H9 (cell line): ENCODE results near the gene SRPK3. TPM values are rescaled to one million over a fixed set of nuclear protein-coding genes. Genes with fewer than 3 reads are reported as not detected.

Experiments used
- DNase-seq: peaks from one replicate; pipeline ENCODE4 v3.0.0-alpha.2; 2017
- H2AFZ ChIP-seq: one replicate; pipeline ENCODE4 v1.6.1; 2013; ENCODE audit warnings: mild to moderate bottlenecking, low read length, control low read depth, moderate library complexity
- H2AK5ac ChIP-seq: 2 replicates; pipeline ENCODE4 v1.6.1; 2013; ENCODE audit warnings: low read length, control low read depth, mixed read lengths; ENCODE audit not compliant: insufficient read length
- H2BK120ac ChIP-seq: one replicate; pipeline ENCODE4 v1.6.1; 2013; ENCODE audit warnings: low read depth, mild to moderate bottlenecking, low read length, control low read depth, inconsistent platforms; ENCODE audit not compliant: poor library complexity, severe bottlenecking
- H2BK12ac ChIP-seq: 2 replicates; pipeline ENCODE4 v1.6.1; 2013; ENCODE audit warnings: low read length, control low read depth, mixed read lengths, low read depth; ENCODE audit not compliant: insufficient read length
- H2BK15ac ChIP-seq: 2 replicates; pipeline ENCODE4 v1.6.1; 2013; ENCODE audit warnings: low read depth, low read length, control low read depth
- H2BK20ac ChIP-seq: one replicate; pipeline ENCODE4 v1.6.1; 2013; ENCODE audit warnings: low read depth, mild to moderate bottlenecking, low read length, control low read depth, inconsistent platforms; ENCODE audit not compliant: poor library complexity, severe bottlenecking
- H2BK5ac ChIP-seq: 2 replicates; pipeline ENCODE4 v1.6.1; 2013; ENCODE audit warnings: low read length, control low read depth, mixed read lengths; ENCODE audit not compliant: insufficient read length
- H3K14ac ChIP-seq: 2 replicates; pipeline ENCODE4 v1.6.1; 2013; ENCODE audit warnings: low read length, control low read depth; ENCODE audit not compliant: insufficient read depth
- H3K18ac ChIP-seq: 2 replicates; pipeline ENCODE4 v1.6.1; 2013; ENCODE audit warnings: low read depth, mild to moderate bottlenecking, mixed read lengths, low read length, control low read depth; ENCODE audit not compliant: insufficient read length
- H3K23ac ChIP-seq: 2 replicates; pipeline ENCODE4 v1.6.1; 2013; ENCODE audit warnings: low read length, control low read depth, mixed read lengths, low read depth; ENCODE audit not compliant: insufficient read length
- H3K23me2 ChIP-seq: 2 replicates; pipeline ENCODE4 v1.6.1; 2013; ENCODE audit warnings: low read depth, mild to moderate bottlenecking, mixed read lengths, low read length, control low read depth; ENCODE audit not compliant: insufficient read length, poor library complexity, severe bottlenecking
- H3K27ac ChIP-seq: 2 replicates; pipeline ENCODE4 v1.5.1; 2013; ENCODE audit warnings: low read length, control low read depth, mixed read lengths, low read depth; ENCODE audit not compliant: insufficient read length
- H3K27me3 ChIP-seq: 2 replicates; pipeline ENCODE4 v1.6.1; 2013; ENCODE audit warnings: low read length, control low read depth, inconsistent platforms; ENCODE audit not compliant: insufficient read depth
- H3K4ac ChIP-seq: 2 replicates; pipeline ENCODE4 v1.6.1; 2013; ENCODE audit warnings: low read depth, mild to moderate bottlenecking, control low read depth, inconsistent platforms, low read length, moderate library complexity
- H3K4me1 ChIP-seq: 2 replicates; pipeline ENCODE4 v1.6.1; 2013; ENCODE audit warnings: low read length, control low read depth, inconsistent platforms; ENCODE audit not compliant: insufficient read depth
- H3K4me2 ChIP-seq: 2 replicates; pipeline ENCODE4 v1.6.1; 2013; ENCODE audit warnings: low read length, control low read depth, mixed read lengths; ENCODE audit not compliant: insufficient read length, insufficient read depth
- H3K56ac ChIP-seq: 2 replicates; pipeline ENCODE4 v1.6.1; 2013; ENCODE audit warnings: low read depth, mild to moderate bottlenecking, mixed read lengths, low read length, control low read depth; ENCODE audit not compliant: insufficient read length
- H3K79me1 ChIP-seq: 2 replicates; pipeline ENCODE4 v1.6.1; 2013; ENCODE audit warnings: low read depth, mild to moderate bottlenecking, moderate library complexity, low read length, control low read depth, inconsistent platforms; ENCODE audit not compliant: insufficient read depth, poor library complexity, severe bottlenecking
- H3K79me2 ChIP-seq: 2 replicates; pipeline ENCODE4 v1.6.1; 2013; ENCODE audit warnings: low read length, control low read depth, inconsistent platforms; ENCODE audit not compliant: insufficient read depth
- H3K9ac ChIP-seq: 2 replicates; pipeline ENCODE4 v1.6.1; 2013; ENCODE audit warnings: low read length, control low read depth, mixed read lengths; ENCODE audit not compliant: insufficient read length; ENCODE audit errors: extremely low read depth
- H3K9me3 ChIP-seq: one replicate; pipeline ENCODE4 v1.6.1; 2013; ENCODE audit warnings: low read depth, low read length, inconsistent platforms; ENCODE audit not compliant: control insufficient read depth
- H3T11ph ChIP-seq: one replicate; pipeline ENCODE4 v1.6.1; 2013; ENCODE audit warnings: mild to moderate bottlenecking, low read length, control low read depth, inconsistent platforms
- H4K20me1 ChIP-seq: one replicate; pipeline ENCODE4 v1.6.1; 2013; ENCODE audit not compliant: control insufficient read depth, insufficient read length, insufficient read depth
- H4K5ac ChIP-seq: 2 replicates; pipeline ENCODE4 v1.6.1; 2013; ENCODE audit warnings: low read depth, mild to moderate bottlenecking, mixed read lengths, low read length, control low read depth; ENCODE audit not compliant: insufficient read length
- H4K8ac ChIP-seq: replicated peaks from 2 replicates; pipeline ENCODE4 v1.6.1; 2013; ENCODE audit warnings: low read length, control low read depth, mixed read lengths, low read depth; ENCODE audit not compliant: insufficient read length
- H4K91ac ChIP-seq: 2 replicates; pipeline ENCODE4 v1.6.1; 2013; ENCODE audit warnings: low read depth, mild to moderate bottlenecking, moderate library complexity, mixed read lengths, low read length, control low read depth; ENCODE audit not compliant: insufficient read length
- H3K27ac Mint-ChIP-seq, 3 experiments: 2 replicates in 2 of 3; 3 replicates in 1 of 3; pipeline ENCODE4 v1.8.0; 2020 to 2021; ENCODE audit warnings: mixed read lengths in 3 of 3, mild to moderate bottlenecking in 1 of 3, moderate library complexity in 1 of 3
- H3K27me3 Mint-ChIP-seq: 2 replicates; pipeline ENCODE4 v1.8.0; 2021; ENCODE audit warnings: low read depth, mild to moderate bottlenecking, moderate library complexity, mixed read lengths
- H3K36me3 Mint-ChIP-seq, 3 experiments: 2 replicates in 2 of 3; 3 replicates in 1 of 3; pipeline ENCODE4 v1.8.0; 2020 to 2021; ENCODE audit warnings: low read depth in 3 of 3, mixed read lengths in 3 of 3; ENCODE audit not compliant: insufficient read depth in 1 of 3
- H3K4me1 Mint-ChIP-seq, 2 experiments: 2 replicates each; pipeline ENCODE4 v1.8.0; 2020; ENCODE audit warnings: mixed read lengths in 2 of 2
- H3K4me3 Mint-ChIP-seq, 2 experiments: 2 replicates in 1 of 2; 3 replicates in 1 of 2; pipeline ENCODE4 v1.8.0; 2020 to 2021; ENCODE audit warnings: mild to moderate bottlenecking in 2 of 2, mixed read lengths in 2 of 2, moderate library complexity in 1 of 2
- H3K9me3 Mint-ChIP-seq, 2 experiments: 2 replicates in 1 of 2; 3 replicates in 1 of 2; pipeline ENCODE4 v1.8.0; 2020; ENCODE audit warnings: mild to moderate bottlenecking in 2 of 2, mixed read lengths in 2 of 2, moderate library complexity in 1 of 2
- WGBS: extraction: QIAGEN DNeasy Blood & Tissue Kit; methylation state at CpG from one replicate; pipeline ENCODE4 v1.1.7; 2013; ENCODE audit warnings: missing lambda C conversion rate, low lambda C conversion rate, mixed read lengths; ENCODE audit not compliant: insufficient read length; ENCODE audit errors: extremely low coverage; 5-methylcytosine and 5-hydroxymethylcytosine counted together
- total RNA-seq: library from RNA; stranded (reverse); gene quantifications from 2 replicates; pipeline ENCODE4 v1.2.1, GENCODE V29; 2021
- TF ChIP-seq, protein P1 (sequence below): fragments of 200-600 bp; sonication (generic); conservative IDR thresholded peaks from 3 replicates; pipeline ENCODE4 v1.8.0; 2021; ENCODE audit warnings: antibody characterized with exemption, mild to moderate bottlenecking

Gene SRPK3
- total RNA-seq, 1 experiment from 2014 or later, result not detected

DNA sequence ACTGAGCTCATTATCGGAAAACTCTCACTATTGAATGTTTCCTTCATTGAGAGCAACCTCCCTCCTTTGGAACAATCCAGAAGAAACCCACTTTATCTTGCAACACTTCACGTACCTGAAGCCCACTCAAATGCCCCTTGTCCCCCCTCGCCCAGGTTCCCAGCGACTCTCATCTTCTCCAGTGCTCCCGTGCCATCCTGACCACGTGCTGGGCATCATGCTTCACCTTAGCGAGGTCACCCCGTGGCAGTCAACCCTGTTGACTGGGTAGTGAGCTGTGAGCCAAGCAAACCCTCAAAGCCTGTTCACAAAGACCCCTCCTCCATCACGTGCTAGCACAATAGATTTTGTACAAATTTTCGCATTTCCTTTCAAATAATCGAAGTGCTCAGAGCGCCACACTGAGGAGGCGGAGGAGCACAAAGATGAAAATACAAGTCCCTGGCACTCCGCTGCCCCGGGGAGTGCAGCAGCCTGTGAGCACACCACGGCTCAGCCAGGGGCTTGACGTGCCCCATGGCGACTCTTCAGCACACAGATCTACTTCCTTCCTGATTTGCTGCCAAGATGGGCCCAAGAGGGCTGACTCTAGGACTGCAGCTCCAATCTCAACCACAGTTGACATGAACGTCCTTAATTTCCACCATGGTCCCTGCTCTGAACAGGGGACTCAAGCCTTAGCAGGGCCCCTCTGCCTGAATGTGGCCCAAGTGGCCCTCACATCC is 33.9 kb downstream of the SRPK3 start:
- Histone ChIP-seq H3K23me2 (no peaks in the 10 kb centered on the region), H2BK20ac (no peak overlapping the region), H3K4me2 (no peak overlapping the region), H3K18ac (no peak overlapping the region), H4K8ac (no peak overlapping the region), H3K4ac (no peak overlapping the region), H2BK5ac (no peak overlapping the region), H3K79me2 (peaks cover 50% of the 10 kb centered on the region), H2BK12ac (no peak overlapping the region), H3K9me3 (peaks cover 12% of the 10 kb centered on the region), H2BK120ac (no peak overlapping the region), H3T11ph (no peak overlapping the region), H2AFZ (no peak overlapping the region), H3K27ac (no peak overlapping the region), H3K23ac (no peak overlapping the region), H4K20me1 (no peaks in the 10 kb centered on the region), H3K4me1 (no peaks in the 10 kb centered on the region; the same call in 1 of the 2 replicates), H3K56ac (no peak overlapping the region), H3K9ac (no peak overlapping the region), H4K91ac (no peak overlapping the region), H3K14ac (no peak overlapping the region), H3K79me1 (no peaks in the 10 kb centered on the region), H2AK5ac (no peak overlapping the region), H4K5ac (no peak overlapping the region), H2BK15ac (no peak overlapping the region), H3K27me3 (no peaks in the 10 kb centered on the region)
- peaks cover 65 to 69% of the 10 kb centered on the region in 2 experiments for H3K9me3 Mint-ChIP-seq
- H3K4me1 Mint-ChIP-seq, result peaks cover 35 to 36% of the 10 kb centered on the region in 2 experiments
- H3K27me3 Mint-ChIP-seq, result no peaks in the 10 kb centered on the region; the same call in 1 of the 2 replicates
- peak overlapping the region in 1 of 2 experiments; percentile 14; a peak in 1 of 5 replicates for H3K4me3 Mint-ChIP-seq
- WGBS, result no CpG with 5 or more reads among the region's 19 CpGs
- H3K27ac Mint-ChIP-seq, result peak overlapping the region in 1 of 3 experiments; percentile 79; a peak in 3 of 7 replicates
- peaks cover 0 to 30% (median 20%) of the 10 kb centered on the region in 3 experiments; a peak in 6 of 7 replicates for H3K36me3 Mint-ChIP-seq
- TF ChIP-seq, protein P1, sequence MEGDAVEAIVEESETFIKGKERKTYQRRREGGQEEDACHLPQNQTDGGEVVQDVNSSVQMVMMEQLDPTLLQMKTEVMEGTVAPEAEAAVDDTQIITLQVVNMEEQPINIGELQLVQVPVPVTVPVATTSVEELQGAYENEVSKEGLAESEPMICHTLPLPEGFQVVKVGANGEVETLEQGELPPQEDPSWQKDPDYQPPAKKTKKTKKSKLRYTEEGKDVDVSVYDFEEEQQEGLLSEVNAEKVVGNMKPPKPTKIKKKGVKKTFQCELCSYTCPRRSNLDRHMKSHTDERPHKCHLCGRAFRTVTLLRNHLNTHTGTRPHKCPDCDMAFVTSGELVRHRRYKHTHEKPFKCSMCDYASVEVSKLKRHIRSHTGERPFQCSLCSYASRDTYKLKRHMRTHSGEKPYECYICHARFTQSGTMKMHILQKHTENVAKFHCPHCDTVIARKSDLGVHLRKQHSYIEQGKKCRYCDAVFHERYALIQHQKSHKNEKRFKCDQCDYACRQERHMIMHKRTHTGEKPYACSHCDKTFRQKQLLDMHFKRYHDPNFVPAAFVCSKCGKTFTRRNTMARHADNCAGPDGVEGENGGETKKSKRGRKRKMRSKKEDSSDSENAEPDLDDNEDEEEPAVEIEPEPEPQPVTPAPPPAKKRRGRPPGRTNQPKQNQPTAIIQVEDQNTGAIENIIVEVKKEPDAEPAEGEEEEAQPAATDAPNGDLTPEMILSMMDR, result no peak
- no peak for DNase-seq
